Suppressor macrophage treated with lipopolysaccharide for 1 hour (primary cell): Measurements from ENCODE around the gene CREB5.
A peak's percentile ranks its signal among the peaks of the same experiment; 100 is the strongest.
"Not testable (repeated sequence)": the region's sequence is repeated elsewhere in the genome, so short reads cannot be mapped to it uniquely, and the experiment has no call there.

ENCODE experiments used
- DNase-seq, 3 donors: peaks; one replicate each; pipeline ENCODE4 v3.0.0-alpha.2; 2020 to 2022

Gene CREB5

GRCh38 chr7:28517606-28518005 is 105.3 kb downstream of the CREB5 start:
- no peak for DNase-seq

GRCh38 chr7:28520074-28521015 is 108.0 kb downstream of the CREB5 start:
- DNase-seq = peak; percentile 36 to 43 (median 42)

GRCh38 chr7:28524978-28525377 is 112.7 kb downstream of the CREB5 start:
- no peak for DNase-seq

DNA sequence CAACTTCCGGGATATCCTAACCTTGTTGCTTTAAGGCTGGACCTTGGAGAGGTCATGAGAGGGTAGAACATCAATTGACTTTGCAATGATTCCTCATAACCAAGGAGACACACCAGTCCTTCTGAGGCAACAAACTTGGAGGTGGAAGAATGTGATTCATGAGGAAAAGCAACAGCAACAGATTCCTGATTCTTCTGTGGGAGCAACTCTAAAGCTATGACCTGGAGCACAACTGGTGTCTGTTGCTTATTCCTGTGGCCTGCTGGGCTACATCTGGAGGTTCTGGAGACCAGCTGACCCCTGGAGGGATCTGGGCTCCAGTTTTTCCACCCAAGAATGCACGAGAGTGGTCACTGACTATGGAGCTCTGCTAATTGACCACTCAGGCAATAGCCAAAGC is 116.6 kb downstream of the CREB5 start:
- DNase-seq = no peak

- DNase-seq = no peak
Observed at GRCh38 chr7:28529755-28530154, 117.4 kb downstream of the CREB5 start.

GRCh38 chr7:28530175-28530802 is 118.0 kb downstream of the CREB5 start:
- DNase-seq = no peak

GRCh38 chr7:28530803-28531175 is 118.5 kb downstream of the CREB5 start:
- peak; percentile 29 to 57 (median 37) for DNase-seq

GRCh38 chr7:28531291-28531690 is 119.0 kb downstream of the CREB5 start:
- peak; percentile 64 to 74 (median 70) for DNase-seq

DNA sequence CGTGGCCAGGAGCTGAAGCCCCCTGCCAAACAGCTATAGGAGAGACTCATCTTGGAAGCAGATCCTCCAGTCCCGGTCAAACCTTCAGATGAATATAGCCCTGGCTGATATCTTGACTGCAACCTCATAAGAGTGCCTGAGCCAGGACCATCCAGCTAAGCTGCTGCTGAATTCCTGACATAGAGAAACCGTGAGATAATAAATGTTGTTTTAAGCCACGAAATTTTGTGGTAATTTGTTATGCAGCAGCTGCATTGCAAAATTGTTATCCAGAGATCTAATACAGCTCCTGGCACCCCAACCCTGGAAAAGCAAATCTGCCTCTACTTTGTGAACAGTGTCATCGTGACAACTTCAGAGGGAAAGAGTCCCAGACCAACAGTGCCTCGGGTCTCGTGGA is 119.9 kb downstream of the CREB5 start:
- no peak for DNase-seq

DNA sequence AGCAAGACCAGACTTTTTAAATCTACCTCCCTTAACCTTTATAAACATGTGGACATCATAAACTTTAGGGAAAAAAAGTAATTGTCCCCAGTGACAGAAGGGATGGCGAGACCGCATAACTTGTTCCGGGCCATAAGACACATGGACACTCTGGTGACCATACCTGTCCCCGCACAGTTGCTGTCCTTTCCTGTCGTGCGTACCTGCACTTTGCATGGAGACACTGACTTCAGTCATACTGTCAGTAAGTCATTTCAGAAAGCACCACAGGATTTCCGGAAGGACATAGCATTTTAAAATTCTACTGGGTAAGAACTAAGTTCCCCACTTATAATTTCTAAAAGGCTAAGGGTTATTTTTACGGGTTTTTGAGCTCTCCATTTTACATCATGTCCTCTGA is 120.9 kb downstream of the CREB5 start:
- DNase-seq = peak; percentile 12 to 45 (median 22)

- peak; percentile 28 to 35 (median 33) for DNase-seq
Observed at GRCh38 chr7:28533731-28534531, 121.6 kb downstream of the CREB5 start.

GRCh38 chr7:28536259-28536658 is 123.9 kb downstream of the CREB5 start:
- DNase-seq = no peak

GRCh38 chr7:28539289-28539981 is 127.1 kb downstream of the CREB5 start:
- DNase-seq = no peak

DNA sequence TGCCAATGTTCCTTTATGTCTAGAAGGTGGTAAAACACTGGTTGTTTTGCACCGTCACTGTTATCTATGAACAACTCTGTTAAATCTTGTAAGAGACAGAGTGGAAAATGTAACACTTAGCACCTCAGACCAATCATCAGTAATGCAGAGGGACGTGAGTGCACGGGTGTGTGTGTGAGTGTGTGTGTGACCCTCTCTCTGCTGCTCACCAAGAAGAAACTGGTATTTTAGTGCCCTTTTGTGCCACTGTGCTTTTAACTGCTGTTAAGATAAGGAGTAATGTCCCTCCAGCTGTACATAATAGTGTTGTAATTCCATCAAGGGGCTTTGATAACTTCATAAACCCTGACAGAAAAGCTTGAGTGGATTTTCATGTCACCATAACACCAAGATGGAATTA is 130.1 kb downstream of the CREB5 start:
- no peak for DNase-seq

DNA sequence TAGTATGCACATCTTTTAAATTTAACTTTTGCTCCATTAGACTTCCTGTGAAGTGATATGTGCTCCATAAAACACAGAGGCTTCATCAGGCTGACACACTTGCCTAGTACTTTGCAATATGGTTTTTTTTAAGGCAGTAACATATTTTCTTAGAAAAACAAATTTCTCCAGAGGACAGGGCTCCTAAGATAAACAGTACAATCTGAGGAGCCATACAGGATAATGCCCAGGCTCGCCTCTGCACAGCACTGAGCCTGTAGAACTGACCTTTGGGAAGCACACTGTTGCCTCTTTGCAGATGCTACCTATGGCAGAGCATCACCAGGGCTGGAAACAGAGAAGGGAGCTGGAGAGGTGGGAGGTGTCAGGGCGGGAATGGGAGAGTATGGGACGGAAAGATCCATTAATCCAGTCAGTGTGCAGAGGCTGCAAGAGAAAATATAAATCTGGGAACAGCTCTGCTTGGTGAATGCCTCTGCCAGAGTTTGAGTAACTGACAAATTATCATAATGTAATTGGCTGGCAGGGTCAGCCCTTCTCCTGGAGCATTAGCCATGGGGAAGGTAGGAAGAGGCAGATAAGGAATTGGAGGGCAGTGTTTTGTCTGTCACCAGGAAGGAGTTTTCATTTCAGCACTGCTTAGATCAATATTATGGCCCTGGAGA is 132.3 kb downstream of the CREB5 start:
- DNase-seq = no peak

DNA sequence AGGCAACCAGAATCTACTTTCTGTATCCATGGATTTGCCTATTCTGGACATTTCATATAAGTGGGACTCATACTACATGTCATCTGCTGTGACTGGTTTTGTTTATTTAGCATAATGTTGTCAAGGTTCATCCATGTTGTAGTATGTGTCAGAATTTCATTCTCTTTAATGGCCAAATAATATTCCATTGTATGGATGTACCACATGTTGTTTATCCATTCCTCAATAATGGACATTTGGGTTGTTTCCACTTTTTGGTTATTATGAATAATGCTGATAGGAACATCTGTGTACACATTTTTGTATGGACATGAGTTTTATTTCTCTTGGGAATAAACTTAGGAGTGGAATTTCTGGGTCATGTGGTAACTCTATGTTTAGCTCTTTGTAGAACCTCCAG is 133.7 kb downstream of the CREB5 start:
- DNase-seq = no peak

DNA sequence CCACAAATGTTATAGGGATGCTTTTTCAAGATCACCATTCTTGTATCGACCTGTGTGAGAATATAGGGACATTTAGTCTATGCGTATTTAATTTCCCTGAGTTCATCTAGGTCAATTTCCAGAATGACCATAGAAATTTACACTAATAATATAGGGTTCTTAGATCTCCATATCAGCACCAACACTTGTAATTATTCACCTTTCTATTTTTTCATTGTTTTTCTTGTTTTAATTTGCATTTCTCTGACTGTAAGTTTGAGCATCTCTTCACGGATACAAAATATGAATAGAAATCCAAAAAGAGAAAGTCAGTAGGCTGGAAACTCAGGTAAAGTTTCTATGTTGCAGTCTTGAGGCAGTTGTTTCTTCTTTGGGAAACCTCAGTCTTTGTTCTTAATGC is 134.8 kb downstream of the CREB5 start:
- no peak for DNase-seq

DNA sequence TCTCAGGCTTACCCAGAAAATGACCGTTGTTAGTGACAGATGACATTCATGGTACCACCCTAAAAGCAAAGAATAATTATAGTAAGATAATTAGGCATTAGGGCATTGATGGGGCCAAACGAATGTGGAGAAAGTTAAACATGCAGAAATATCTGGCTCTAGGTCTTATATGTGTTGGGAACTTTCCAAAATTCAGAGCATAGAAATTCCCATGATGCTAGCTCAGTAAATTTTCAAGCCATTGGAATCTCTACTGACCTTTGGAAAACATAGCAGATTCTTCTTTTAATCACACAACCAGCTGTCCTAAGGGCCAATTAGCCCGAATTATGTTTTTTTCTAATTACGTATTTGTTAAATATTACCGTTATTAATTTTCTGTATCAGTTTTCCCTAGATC is 136.1 kb downstream of the CREB5 start:
- DNase-seq = no peak

DNA sequence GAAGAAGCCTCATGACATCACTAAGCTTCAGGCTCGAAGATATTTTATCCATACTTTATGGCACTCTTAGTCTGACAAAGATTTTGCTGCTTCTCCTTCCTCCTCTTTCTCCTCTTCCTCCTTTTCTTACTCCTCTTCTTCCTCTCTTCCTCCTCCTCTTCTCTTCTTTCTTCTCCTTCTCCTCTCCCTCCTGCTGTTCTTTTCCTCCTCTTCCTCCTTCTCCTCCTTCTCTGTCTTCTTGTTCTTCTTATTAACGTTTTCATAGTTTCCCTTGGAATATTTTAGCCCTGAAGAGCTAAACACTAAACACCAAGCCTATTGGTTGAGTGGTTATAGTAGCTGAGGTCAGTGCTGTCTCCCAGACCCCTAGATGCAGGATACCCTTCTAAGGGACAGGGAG is 137.7 kb downstream of the CREB5 start:
- DNase-seq = no peak

DNA sequence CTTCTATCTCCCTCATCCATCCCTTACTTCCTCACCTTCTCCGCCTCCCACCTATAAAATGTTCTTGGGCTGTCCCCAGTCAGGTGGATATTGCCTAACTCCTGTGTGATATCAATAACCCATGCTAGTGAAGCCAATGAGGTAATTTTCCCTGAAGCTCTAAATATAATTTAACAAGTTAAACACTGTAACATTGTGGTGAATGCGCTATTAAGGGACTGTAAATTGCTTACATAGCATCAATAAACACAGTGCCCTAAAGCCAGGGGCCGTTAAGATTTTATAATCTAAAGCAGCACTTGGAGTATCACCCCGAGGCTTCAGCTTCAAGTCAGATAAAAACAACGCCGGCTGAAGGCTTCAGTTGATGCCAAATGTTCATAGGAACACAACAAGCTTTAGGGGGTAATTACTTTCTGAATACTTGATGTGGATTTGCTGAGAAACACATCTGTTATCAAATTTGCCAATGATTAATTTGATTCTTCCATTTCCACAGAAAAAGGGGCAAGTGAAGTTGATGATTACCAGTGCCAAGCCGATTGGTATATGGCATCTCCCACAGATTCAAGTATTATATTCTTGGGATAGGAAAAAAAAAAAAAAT is 138.4 kb downstream of the CREB5 start:
- no peak for DNase-seq

GRCh38 chr7:28551331-28551730 is 139.0 kb downstream of the CREB5 start:
- DNase-seq = peak in 2 of 3 donors; percentile 23 to 27

- DNase-seq = not testable (repeated sequence)
Observed at GRCh38 chr7:28551766-28552165, 139.4 kb downstream of the CREB5 start.
